GM08714 (cell line): ENCODE results near the gene VDR.

Experiments used
- H3K4me3 ChIP-seq: fragments of 200-500 bp; sonication (Bioruptor generic); 2 replicates; pipeline ENCODE4 v1.5.1; 2014; ENCODE audit warnings: mild to moderate bottlenecking, low read length, inconsistent platforms
- ZNF274 ChIP-seq: IDR thresholded peaks from 2 replicates; pipeline ENCODE4 v1.6.1; 2012; ENCODE audit warnings: mild to moderate bottlenecking, low read depth, low read length

Gene VDR

DNA sequence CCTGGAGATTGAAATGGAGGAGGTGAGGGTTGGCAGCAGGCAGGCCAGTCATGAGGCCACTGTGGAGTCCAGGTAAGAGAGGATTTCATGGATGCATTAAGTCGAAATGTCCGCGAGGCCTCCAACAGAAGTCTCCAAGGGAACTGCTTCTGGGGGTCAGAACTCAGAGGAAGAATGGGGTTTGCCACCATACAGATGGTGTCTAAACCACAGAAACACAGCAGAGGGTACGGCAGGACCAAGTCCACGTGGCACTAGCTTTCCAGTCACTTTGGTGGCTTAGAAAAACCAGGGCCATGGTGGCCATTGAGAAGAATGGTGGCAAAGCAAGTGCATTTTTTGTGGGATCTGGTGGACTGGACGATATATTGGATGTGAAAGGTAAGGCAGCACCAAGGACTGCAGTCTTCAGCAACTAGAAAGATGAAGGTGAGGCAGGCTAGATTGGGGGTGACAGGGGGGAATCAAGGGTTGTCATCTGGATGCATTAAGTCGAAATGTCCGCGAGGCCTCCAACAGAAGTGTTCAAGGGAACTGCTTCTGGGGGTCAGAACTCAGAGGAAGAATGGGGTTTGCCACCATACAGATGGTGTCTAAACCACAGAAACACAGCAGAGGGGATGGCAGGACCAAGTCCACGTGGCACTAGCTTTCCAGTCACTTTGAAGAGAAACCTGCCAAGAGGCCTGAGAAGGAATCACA lies 36.1 kb upstream of the VDR start:
- no peak for TF ChIP-seq ZNF274

DNA sequence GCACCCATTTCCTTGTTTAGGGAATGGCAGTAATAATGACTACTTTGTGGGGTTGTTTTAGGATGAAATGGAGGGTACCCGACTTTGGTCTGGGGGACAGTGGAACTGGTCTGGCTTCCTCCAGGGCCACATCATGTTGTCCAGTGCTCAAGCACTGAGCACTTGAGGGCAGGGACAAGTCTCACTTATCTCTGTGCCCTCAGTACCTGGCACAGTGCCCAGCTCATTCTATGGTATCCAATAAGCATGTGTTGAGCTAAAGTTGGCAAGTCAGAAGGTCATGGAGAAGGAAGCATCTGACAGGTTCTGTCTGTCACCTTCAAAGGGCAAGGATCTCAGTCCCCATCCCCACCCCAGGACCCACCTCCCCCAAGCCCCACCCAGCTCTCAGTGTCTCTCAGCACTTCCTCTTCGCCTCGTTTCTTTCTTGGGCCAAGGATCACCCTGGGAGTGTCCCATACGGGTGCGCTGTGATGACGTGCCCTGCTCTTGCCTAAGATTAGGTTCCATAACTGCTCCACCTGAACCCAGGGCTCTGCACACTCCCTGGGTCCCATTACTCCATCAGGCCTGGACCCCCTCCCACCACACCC lies 34.3 kb upstream of the VDR start:
- H3K4me3 ChIP-seq: no peak overlapping the region
- no peak for TF ChIP-seq ZNF274

More for the DNA sequence above, 36.1 kb upstream of the VDR start:
- H3K4me3 ChIP-seq: no peak overlapping the region

DNA sequence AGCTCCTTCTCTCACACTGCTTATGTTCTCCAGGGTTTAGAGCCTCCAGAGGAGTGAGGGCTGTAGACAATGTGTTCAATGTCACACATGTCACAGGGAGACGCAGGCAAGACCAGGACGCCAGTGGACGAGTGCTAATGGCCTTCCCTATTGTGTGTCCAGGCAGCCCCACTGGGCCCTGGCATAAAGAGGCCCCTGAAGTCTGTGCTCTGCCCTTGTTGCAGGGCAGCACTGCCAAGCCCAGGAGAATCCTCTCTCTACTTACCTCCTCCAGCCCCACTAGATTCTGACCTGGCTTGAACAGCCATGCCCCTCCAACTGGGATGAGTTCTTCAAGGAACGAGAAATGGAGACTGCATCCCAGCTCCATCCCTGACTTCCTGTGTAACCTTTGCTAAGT lies 33.8 kb upstream of the VDR start:
- no peak for TF ChIP-seq ZNF274
- H3K4me3 ChIP-seq: no peak overlapping the region

DNA sequence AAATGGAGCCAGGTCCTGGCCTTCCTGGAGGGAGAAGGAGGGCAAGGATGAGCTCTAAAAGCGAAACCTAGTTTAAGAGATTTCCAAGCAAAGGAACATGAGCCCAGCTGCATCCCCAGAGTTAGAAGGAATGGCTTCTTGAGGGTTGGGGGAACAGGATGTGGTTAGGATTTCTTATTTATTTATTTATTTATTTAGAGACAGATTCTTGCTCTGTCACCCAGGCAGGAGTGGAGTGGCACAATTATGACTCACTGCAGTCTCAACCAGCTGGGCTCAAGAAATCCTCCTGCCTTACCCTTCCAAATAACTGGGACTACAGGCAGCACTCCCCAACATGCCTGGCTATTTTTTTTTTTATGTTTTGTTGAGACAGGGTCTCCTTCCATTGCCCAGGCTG lies 33.3 kb upstream of the VDR start:
- no peak overlapping the region for H3K4me3 ChIP-seq
- TF ChIP-seq ZNF274: no peak

- H3K4me3 ChIP-seq: no peak overlapping the region
- no peak for TF ChIP-seq ZNF274
Measured at GRCh38 chr12:47935184-47935583, 30.4 kb upstream of the VDR start.

- no peak for TF ChIP-seq ZNF274
- H3K4me3 ChIP-seq: no peak overlapping the region
Measured at GRCh38 chr12:47931187-47931586, 26.4 kb upstream of the VDR start.

GRCh38 chr12:47930634-47931033 lies 25.8 kb upstream of the VDR start:
- TF ChIP-seq ZNF274: no peak

GRCh38 chr12:47927346-47927745 lies 22.6 kb upstream of the VDR start:
- no peak for TF ChIP-seq ZNF274

More at GRCh38 chr12:47930634-47931033, 25.8 kb upstream of the VDR start:
- no peak overlapping the region for H3K4me3 ChIP-seq

GRCh38 chr12:47921907-47922306 lies 17.1 kb upstream of the VDR start:
- no peak overlapping the region for H3K4me3 ChIP-seq
- TF ChIP-seq ZNF274: no peak

More at GRCh38 chr12:47927346-47927745, 22.6 kb upstream of the VDR start:
- no peak overlapping the region for H3K4me3 ChIP-seq

- TF ChIP-seq ZNF274: no peak
- H3K4me3 ChIP-seq: no peak overlapping the region
Measured at GRCh38 chr12:47920913-47921312, 16.1 kb upstream of the VDR start.

- no peak overlapping the region for H3K4me3 ChIP-seq
- TF ChIP-seq ZNF274: no peak
Measured at GRCh38 chr12:47913081-47913480, 8.3 kb upstream of the VDR start.

GRCh38 chr12:47912556-47912955 lies 7.8 kb upstream of the VDR start:
- H3K4me3 ChIP-seq: no peak overlapping the region
- no peak for TF ChIP-seq ZNF274

DNA sequence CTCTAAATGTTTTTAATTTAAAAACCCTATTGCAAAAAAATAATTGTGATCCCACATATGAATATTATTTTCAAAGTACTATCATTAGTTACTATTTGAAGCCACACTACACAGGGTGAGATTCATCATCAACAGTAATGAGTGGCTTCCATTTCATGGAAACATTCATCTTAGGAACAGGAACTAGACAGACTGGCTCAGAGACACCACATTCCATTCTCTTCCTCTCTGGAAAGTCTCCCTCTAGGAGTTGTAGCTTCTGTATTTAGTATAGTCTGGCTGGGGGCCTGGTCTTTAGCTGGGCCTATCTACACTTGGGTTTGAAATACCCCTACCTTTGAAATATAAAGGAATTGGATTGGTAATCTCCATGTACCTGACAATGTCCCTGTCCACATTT lies 6.2 kb upstream of the VDR start:
- no peak for TF ChIP-seq ZNF274
- no peak overlapping the region for H3K4me3 ChIP-seq

GRCh38 chr12:47910486-47910885 lies 5.7 kb upstream of the VDR start:
- H3K4me3 ChIP-seq: no peak overlapping the region
- no peak for TF ChIP-seq ZNF274

- no peak for TF ChIP-seq ZNF274
- H3K4me3 ChIP-seq: no peak overlapping the region
Measured at GRCh38 chr12:47909839-47910465, 5.2 kb upstream of the VDR start.

DNA sequence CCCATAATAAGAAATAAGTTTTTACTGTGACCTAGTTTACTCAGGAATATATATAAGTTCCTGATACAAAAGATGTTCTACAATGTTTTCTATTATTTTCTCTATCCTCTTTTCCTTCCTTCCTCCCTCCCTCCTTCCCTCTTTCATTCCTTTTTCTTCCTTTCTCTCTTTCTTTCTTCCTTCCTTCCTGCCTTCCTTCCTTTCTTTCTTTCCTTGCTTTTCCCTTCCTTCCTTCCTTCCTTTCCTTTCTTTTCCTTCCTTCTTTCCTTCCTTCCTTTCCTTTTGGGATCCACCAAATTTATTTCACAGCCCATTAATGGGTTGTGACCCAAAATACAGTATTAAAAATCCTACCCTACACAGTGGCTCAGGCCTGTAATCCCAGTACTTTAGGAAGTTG lies 3.9 kb upstream of the VDR start:
- no peak for TF ChIP-seq ZNF274
- H3K4me3 ChIP-seq: no peak overlapping the region
